NCI-H2107 treated with DMSO at 0.1 percent for 48 hours (cell line): ENCODE measurements around the gene SLC27A3.
A peak's percentile ranks its signal among the peaks of the same experiment; 100 is the strongest.
"Not testable (repeated sequence)": the region's sequence is repeated elsewhere in the genome, so short reads cannot be mapped to it uniquely, and the experiment has no call there.

Source experiments
- DNase-seq: peaks from one replicate; lab custom pipeline; 2025; ENCODE audit not compliant: unreplicated experiment; lab: John Stamatoyannopoulos, UW

SLC27A3 gene

DNA sequence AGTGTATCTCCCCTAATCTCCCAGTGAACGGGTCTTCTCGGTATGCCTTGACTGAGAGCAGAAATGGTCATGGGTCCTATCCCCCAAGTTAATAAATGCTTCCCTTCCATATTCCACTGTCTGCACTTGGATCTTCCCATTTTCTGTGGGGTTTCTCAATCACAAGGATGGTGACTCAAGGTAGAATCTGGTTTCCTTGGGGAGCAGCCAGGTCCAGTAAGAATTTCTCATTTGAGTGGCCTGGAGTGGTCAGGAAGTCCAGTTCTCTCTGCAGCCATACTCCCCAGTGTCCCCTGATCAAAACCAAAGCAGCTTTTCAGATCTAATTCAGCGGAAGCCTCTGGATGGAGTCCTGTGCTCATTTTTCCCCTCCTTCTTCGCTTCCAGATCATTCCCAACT lies 14.8 kb upstream of the SLC27A3 start:
- DNase-seq = no peak

- no peak for DNase-seq
These were observed 11.6 kb upstream of the SLC27A3 start for GRCh38 chr1:153763365-153764225.

DNA sequence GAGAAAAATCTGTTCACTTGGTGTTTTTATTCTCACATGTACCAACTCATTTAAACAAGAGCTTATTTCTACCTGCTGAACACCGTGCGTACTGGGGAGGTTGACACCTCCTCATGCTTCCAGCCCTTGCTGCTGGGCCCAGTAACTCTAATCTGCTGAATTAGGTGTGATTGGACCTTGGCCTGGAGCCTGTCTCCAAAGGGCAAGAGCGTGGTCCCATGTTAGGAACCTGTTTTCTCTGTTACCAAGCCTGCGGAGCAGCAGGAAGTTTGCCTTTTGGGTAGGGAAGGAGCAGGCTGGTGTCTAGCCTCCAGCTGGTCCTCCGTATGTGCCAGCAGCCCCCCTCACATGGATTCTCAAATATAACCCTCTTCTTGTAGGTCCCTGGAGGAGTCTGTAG lies 10.9 kb upstream of the SLC27A3 start:
- DNase-seq = no peak

DNA sequence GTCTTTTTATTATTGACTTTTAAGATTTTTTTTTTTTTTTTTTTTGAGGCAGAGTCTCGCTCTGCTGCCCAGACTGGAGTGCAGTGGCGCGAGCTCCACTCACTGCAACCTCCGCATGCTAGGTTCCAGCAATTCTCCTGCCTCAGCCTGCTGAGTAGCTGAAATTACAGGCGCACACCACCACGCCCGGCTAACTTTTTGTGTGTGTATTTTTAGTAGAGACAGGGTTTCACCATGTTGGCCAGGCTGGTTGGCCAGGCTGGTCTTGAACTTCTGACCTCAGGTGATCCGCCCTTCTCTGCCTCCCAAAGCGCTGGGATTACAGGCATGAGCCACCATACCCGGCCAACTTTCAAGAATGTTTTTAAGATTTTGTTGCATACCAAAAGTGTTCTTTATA lies 8.5 kb upstream of the SLC27A3 start:
- DNase-seq = not testable (repeated sequence)

DNA sequence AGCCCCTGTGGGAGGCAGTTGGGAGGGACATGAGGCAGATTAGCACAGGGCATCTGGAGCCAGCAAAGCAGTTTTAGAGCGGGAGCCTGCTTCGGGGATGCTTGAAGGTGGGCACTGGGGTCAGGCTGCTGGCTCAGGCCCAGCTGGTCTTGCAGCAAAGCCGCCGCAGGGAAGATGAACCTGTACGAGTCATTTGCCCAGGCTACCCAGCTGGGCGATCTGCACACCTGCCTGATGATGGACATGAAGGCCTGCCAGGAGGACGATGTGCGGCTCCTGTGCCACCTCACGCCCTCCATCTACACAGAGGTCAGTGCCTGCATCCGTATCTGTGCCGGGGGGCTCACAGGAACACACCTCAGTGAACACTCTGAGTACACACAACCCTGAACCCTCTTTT lies 7.7 kb upstream of the SLC27A3 start:
- DNase-seq = no peak

GRCh38 chr1:153768316-153769181 lies 6.7 kb upstream of the SLC27A3 start:
- no peak for DNase-seq

DNA sequence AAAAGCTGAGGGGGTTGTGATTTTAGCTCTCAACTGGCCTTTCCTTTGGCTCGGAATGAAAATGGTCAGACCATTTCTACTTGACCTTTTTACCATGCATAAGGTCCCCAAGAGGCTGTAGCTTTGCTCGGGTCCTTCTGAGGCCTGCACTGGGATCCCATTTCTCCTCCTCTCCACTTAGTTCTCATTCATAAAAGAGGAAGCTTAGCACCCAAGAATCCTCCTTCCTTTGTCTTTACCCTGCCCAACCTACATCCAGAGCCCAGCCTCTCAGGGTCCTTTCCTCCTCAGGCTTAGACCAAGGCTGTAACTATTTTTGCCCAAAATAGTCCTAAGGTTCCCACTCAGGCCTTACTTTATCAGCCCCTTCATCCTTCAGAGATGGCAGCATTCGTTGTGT lies 6.0 kb upstream of the SLC27A3 start:
- no peak for DNase-seq

GRCh38 chr1:153770797-153771196 lies 4.4 kb upstream of the SLC27A3 start:
- no peak for DNase-seq

GRCh38 chr1:153771261-153771660 lies 3.9 kb upstream of the SLC27A3 start:
- DNase-seq = no peak

DNA sequence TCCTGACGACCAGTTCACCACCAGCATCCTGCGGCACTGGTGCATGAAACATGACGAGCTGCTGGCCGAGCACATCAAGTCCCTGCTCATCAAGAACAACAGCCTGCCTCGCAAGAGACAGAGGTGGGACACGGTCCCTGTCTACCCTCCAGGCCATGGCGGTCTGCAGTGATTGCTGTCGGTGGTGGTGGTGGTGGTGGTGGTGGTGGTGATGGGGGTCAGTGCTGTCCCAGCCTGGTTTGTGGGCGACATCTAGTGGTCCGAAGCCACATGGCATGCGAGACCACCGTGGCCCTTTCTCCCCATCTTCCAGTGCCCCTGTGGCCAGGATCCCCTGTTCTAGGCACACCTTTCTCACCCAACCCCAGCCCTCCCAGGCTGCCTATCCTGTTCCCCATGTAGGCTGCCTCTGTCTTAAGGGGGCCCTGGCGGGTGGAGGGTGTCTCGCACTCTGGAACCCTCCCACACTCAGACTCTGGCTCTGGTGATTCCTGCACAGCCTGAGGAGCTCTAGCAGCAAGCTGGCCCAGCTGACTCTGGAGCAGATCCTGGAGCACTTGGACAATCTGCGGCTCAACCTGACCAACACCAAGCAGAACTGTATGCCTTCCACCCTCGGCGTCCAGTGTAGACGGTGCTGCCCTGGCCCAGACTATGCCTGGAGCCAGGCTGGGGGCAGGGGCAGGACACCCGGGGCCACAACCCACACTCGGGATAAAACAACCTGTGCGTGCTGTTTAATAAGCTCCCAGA lies 3.2 kb upstream of the SLC27A3 start:
- DNase-seq = no peak

- no peak for DNase-seq
These were observed 1.9 kb upstream of the SLC27A3 start for GRCh38 chr1:153773096-153773921.

- DNase-seq = no peak
These were observed 1.1 kb upstream of the SLC27A3 start for GRCh38 chr1:153774026-153774595.

DNA sequence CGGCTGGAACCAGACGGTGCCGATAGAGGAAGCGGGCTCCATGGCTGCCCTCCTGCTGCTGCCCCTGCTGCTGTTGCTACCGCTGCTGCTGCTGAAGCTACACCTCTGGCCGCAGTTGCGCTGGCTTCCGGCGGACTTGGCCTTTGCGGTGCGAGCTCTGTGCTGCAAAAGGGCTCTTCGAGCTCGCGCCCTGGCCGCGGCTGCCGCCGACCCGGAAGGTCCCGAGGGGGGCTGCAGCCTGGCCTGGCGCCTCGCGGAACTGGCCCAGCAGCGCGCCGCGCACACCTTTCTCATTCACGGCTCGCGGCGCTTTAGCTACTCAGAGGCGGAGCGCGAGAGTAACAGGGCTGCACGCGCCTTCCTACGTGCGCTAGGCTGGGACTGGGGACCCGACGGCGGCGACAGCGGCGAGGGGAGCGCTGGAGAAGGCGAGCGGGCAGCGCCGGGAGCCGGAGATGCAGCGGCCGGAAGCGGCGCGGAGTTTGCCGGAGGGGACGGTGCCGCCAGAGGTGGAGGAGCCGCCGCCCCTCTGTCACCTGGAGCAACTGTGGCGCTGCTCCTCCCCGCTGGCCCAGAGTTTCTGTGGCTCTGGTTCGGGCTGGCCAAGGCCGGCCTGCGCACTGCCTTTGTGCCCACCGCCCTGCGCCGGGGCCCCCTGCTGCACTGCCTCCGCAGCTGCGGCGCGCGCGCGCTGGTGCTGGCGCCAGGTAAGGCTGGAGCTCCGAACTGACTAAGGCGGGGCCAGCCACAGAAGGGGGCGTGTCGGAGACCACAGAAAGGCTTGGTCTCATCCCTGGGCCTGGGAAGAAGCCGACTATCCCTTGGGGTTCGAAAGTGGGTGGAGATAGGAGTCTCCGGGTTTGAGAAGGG lies 486 bp downstream of the SLC27A3 start:
- peak; percentile 66 for DNase-seq

DNA sequence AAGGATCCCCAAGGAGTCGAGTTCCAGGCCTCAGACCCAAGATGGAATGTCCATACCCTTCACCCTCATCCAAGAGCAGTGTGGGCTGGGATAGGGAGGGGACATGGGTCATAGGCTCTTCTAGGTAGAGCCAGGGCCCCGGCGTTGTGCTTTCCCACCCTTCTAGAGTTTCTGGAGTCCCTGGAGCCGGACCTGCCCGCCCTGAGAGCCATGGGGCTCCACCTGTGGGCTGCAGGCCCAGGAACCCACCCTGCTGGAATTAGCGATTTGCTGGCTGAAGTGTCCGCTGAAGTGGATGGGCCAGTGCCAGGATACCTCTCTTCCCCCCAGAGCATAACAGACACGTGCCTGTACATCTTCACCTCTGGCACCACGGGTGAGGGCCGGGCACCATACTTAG lies 1.1 kb downstream of the SLC27A3 start:
- no peak for DNase-seq

- DNase-seq = no peak
These were observed 1.7 kb downstream of the SLC27A3 start for GRCh38 chr1:153776845-153777370.

- DNase-seq = no peak
These were observed 2.4 kb downstream of the SLC27A3 start for GRCh38 chr1:153777648-153778047.

DNA sequence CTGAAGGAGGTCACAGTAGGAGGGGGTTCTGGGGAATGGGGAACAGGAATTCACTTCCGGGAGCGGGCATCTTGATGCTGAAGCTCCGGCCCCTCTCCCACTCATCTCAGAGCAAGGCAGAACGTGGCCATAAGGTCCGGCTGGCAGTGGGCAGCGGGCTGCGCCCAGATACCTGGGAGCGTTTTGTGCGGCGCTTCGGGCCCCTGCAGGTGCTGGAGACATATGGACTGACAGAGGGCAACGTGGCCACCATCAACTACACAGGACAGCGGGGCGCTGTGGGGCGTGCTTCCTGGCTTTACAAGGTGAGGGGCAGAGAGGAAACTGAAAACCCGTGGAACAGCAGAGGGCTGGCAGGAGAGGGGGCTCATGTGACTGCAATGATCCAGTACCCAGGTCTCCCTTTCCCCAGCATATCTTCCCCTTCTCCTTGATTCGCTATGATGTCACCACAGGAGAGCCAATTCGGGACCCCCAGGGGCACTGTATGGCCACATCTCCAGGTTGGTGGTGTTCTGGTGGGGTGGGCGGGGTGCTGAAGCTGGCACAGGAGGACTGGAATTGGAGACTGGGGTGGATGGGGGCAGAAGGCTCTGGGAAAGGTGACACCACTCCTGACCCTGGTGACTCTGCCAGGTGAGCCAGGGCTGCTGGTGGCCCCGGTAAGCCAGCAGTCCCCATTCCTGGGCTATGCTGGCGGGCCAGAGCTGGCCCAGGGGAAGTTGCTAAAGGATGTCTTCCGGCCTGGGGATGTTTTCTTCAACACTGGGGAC lies 3.0 kb downstream of the SLC27A3 start:
- DNase-seq = no peak

DNA sequence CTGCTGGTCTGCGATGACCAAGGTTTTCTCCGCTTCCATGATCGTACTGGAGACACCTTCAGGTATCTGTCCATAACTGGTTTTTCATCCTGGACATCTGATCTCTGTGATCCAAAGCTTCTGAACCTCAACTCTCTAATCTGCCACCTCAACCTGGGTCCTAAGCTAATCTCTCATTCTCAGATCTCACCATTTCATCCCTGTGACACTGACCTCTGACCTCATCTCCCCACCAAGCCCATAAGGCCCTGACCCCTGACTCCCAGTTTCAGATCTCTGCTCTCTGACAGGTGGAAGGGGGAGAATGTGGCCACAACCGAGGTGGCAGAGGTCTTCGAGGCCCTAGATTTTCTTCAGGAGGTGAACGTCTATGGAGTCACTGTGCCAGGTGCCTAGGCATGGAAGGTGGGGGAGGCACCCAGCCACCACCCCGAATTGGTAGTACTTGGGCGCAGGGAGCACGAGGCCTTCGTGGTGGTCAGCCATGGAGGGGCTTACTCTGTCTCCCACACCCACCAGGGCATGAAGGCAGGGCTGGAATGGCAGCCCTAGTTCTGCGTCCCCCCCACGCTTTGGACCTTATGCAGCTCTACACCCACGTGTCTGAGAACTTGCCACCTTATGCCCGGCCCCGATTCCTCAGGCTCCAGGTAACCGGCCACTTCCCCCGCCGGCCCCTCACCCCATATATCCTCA lies 3.8 kb downstream of the SLC27A3 start:
- no peak for DNase-seq
